Choroid plexus epithelial cell (primary cell): ENCODE measurements around the gene SH3BP2.

Source experiments
- DNase-seq: peaks from one replicate; pipeline ENCODE4 v3.0.0-alpha.2; 2010; ENCODE audit warnings: low read depth
- H3K4me3 ChIP-seq: 2 replicates; pipeline ENCODE4 v1.5.1; 2011; ENCODE audit warnings: low read depth, mild to moderate bottlenecking, control low read depth, low read length, moderate library complexity
- CTCF ChIP-seq: conservative IDR thresholded peaks from 2 replicates; pipeline ENCODE4 v1.5.1; 2011; ENCODE audit warnings: low read depth, mild to moderate bottlenecking, control low read depth, inconsistent platforms, low read length, moderate library complexity

The SH3BP2 gene

GRCh38 chr4:2746891-2747695, 45.8 kb upstream of the SH3BP2 start:
- no peak for TF ChIP-seq CTCF
- no peak overlapping the region for H3K4me3 ChIP-seq
- no peak for DNase-seq

- DNase-seq: peak; percentile 28
- no peak overlapping the region for H3K4me3 ChIP-seq
- no peak for TF ChIP-seq CTCF
These were observed 41.9 kb upstream of the SH3BP2 start for GRCh38 chr4:2750719-2751605.

GRCh38 chr4:2753436-2753835, 39.4 kb upstream of the SH3BP2 start:
- no peak for DNase-seq
- no peak for TF ChIP-seq CTCF
- no peak overlapping the region for H3K4me3 ChIP-seq

- DNase-seq: no peak
- H3K4me3 ChIP-seq: peak overlapping the region; percentile 86
- TF ChIP-seq CTCF: no peak
These were observed 37.8 kb upstream of the SH3BP2 start for GRCh38 chr4:2754848-2755819.

GRCh38 chr4:2755821-2756690, 36.8 kb upstream of the SH3BP2 start, which contains the start of gene TNIP2:
TSS of gene TNIP2 (minus strand) at chr4:2756336. CDS start at chr4:2756289, 47 bp downstream.
- TF ChIP-seq CTCF: no peak
- peak within 1 kb of the TSS; percentile 86 for H3K4me3 ChIP-seq
- DNase-seq: peak; percentile 76
